Measurements from ENCODE around the gene KCTD3.

DNA sequence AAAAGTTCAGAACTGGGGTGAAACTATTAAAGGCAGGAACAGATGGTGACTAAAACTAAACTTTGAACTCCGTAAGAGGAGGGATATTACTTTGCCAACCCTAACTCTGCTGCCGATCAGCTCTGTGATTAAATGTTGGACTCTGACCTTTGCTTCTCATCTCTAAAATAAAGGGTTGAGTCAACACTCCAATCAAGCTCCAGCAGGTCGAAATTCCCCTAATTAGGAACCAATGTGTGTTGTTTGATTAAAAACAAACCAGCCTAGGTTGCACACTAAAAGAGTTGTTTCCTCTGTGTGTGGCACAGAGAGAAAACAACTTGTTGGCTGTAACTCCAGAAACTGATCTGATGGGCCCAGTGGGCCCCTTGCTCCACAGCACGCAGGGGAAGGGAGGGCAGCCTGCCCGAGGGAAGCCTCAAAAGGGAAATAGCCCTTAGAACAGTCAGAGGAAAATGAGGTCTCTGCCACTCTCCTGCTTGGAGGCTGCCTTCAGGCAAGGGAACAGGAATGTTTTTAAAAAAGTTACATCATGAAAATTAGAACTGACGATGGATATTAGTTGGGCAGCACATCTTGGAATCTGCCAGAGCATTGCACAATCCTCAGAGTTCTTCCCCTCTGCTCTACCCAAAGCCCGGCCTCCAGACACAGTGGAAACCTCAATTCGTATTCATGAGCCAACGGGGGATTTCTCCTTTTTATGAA is 69.3 kb downstream of the KCTD3 start:
- TF ChIP-seq, protein P1, sequence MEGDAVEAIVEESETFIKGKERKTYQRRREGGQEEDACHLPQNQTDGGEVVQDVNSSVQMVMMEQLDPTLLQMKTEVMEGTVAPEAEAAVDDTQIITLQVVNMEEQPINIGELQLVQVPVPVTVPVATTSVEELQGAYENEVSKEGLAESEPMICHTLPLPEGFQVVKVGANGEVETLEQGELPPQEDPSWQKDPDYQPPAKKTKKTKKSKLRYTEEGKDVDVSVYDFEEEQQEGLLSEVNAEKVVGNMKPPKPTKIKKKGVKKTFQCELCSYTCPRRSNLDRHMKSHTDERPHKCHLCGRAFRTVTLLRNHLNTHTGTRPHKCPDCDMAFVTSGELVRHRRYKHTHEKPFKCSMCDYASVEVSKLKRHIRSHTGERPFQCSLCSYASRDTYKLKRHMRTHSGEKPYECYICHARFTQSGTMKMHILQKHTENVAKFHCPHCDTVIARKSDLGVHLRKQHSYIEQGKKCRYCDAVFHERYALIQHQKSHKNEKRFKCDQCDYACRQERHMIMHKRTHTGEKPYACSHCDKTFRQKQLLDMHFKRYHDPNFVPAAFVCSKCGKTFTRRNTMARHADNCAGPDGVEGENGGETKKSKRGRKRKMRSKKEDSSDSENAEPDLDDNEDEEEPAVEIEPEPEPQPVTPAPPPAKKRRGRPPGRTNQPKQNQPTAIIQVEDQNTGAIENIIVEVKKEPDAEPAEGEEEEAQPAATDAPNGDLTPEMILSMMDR (IDR thresholded peaks at IDR 0.05) = no peak
- TF ChIP-seq POLR2A (IDR thresholded peaks at IDR 0.05) = no peak

Data from thyroid gland (tissue), 4 donors.